ENCODE data around the gene VPS4B.

DNA sequence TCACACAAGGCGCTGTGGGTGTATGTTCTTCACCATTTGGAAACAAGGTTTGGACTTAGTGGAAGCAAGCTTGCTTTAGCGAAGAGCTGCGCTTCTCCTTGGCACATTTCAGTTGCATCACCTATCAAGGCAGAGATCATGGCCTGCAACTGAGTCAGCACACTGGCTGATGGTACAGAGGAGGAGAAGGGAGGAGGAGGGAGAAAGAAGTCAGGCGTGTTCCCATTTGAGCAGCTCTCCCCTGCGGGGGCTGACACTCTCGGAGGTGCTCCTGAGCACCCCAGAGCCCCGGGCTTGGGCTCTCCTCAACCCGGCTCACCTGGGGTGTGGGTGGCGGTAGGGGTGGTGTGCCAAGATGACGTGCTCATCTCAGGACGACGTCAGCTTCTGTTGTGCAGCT, 48.5 kb upstream of the VPS4B start:
- TF ChIP-seq, protein P1, sequence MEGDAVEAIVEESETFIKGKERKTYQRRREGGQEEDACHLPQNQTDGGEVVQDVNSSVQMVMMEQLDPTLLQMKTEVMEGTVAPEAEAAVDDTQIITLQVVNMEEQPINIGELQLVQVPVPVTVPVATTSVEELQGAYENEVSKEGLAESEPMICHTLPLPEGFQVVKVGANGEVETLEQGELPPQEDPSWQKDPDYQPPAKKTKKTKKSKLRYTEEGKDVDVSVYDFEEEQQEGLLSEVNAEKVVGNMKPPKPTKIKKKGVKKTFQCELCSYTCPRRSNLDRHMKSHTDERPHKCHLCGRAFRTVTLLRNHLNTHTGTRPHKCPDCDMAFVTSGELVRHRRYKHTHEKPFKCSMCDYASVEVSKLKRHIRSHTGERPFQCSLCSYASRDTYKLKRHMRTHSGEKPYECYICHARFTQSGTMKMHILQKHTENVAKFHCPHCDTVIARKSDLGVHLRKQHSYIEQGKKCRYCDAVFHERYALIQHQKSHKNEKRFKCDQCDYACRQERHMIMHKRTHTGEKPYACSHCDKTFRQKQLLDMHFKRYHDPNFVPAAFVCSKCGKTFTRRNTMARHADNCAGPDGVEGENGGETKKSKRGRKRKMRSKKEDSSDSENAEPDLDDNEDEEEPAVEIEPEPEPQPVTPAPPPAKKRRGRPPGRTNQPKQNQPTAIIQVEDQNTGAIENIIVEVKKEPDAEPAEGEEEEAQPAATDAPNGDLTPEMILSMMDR (conservative IDR thresholded peaks at IDR 0.05 in 1 of 2, IDR thresholded peaks at IDR 0.05 in 1 of 2; ENCODE audit: extremely low read depth in 1 of 2, insufficient read depth in 1 of 2, low read depth in 1 of 2, low read length in 2 of 2), result no peak
- no peak for TF ChIP-seq EZH2 (IDR thresholded peaks at IDR 0.05; ENCODE audit: borderline replicate concordance, low read length)
